Left lung (tissue), 10 donors: ENCODE results near the gene SPTBN4. TPM values are rescaled to one million over a fixed set of nuclear protein-coding genes. Genes with fewer than 3 reads are reported as not detected.

Source experiments
- ATAC-seq: fragments of 200-7000 bp; cut with Tn5 transposase; one replicate; pipeline ENCODE4 v1.9.1; 2020; ENCODE audit warnings: moderate library complexity
- DNase-seq, 4 donors: peaks; one replicate each; pipeline ENCODE4 v3.0.0-alpha.2; 2013 to 2020
- H3K27ac ChIP-seq, 2 donors: fragments of 200-600 bp; sonication (generic) in 1 of 2; one replicate each; pipeline versions ENCODE4 v1.5.0 to v1.8.0; 2020 to 2021
- H3K27me3 ChIP-seq, 2 donors: fragments of 200-600 bp; sonication (generic) in 1 of 2; one replicate each; pipeline versions ENCODE4 v1.5.0 to v1.8.0; 2020 to 2021
- H3K36me3 ChIP-seq, 2 donors: fragments of 200-600 bp; sonication (generic) in 1 of 2; one replicate each; pipeline versions ENCODE4 v1.5.0 to v1.8.0; 2020 to 2021
- H3K4me1 ChIP-seq, 2 donors: fragments of 200-600 bp; one replicate each; pipeline ENCODE4 v1.8.0; 2021
- H3K4me3 ChIP-seq, 2 donors: fragments of 200-600 bp; sonication (generic) in 1 of 2; one replicate each; pipeline versions ENCODE4 v1.5.0 to v1.8.0; 2020 to 2021; ENCODE audit warnings: mild to moderate bottlenecking in 1 of 2
- H3K9me3 ChIP-seq, 2 donors: fragments of 200-600 bp; sonication (generic) in 1 of 2; one replicate each; pipeline versions ENCODE4 v1.5.0 to v1.8.0; 2020 to 2021
- CTCF ChIP-seq, 2 donors: fragments of 200-600 bp; sonication (generic) in 1 of 2; IDR thresholded peaks; one replicate each; pipeline versions ENCODE4 v1.5.0 to v1.8.0; 2021; ENCODE audit warnings: antibody characterized with exemption in 2 of 2
- intact Hi-C, 2 donors: fragments of 100-400 bp; cut with DNase I; formaldehyde crosslinking; loops; one replicate each; pipeline versions ENCODE4 v1.11.2 to v1.14.2; 2022
- polyA plus RNA-seq, 6 donors: library from polyadenylated mRNA; unstranded; fragments of 120-200 nt; gene quantifications; one replicate each; pipeline ENCODE4 v1.2.1, GENCODE V29; 2013; ENCODE audit not compliant: insufficient read length in 6 of 6
- total RNA-seq, 2 donors: library from RNA; stranded (reverse); fragmentation: NEBNext Ultra II Directional; extraction: Animal tissue kit (Norgen Biotek cat#: 25700); gene quantifications; one replicate each; pipeline ENCODE4 v1.2.1, GENCODE V29; 2021
- donor health status: DM: no; HTN: yes; CAD: no.
- donor health status: DM: no; HTN: no; CAD: no.

The SPTBN4 gene
- total and polyA plus RNA-seq, 8 donors: 0.42 to 2.5 (median 1.3) TPM

GRCh38 chr19:40547836-40548235 lies 81.0 kb downstream of the SPTBN4 start:
- H3K4me3 ChIP-seq: no peak overlapping the region
- no peaks in the 10 kb centered on the region for H3K36me3 ChIP-seq
- no peak for TF ChIP-seq CTCF (IDR thresholded peaks at IDR 0.05)
- H3K27me3 ChIP-seq: peaks cover 8 to 55% of the 10 kb centered on the region in 2 donors
- peaks cover 0 to 7% of the 10 kb centered on the region in 2 donors for H3K4me1 ChIP-seq
- DNase-seq (no peak), ATAC-seq (no peak)
- intact Hi-C loops: loop anchor here in 1 of 2 donors (10.0 kb wide), 1 partner anchor 87 kb away; no protein-coding TSS in a partner anchor
- H3K9me3 ChIP-seq: peaks cover 0 to 3% of the 10 kb centered on the region in 2 donors
- no peak overlapping the region for H3K27ac ChIP-seq

- peaks cover 0 to 7% of the 10 kb centered on the region in 2 donors for H3K4me1 ChIP-seq
- H3K9me3 ChIP-seq: peaks cover 0 to 3% of the 10 kb centered on the region in 2 donors
- H3K36me3 ChIP-seq: no peaks in the 10 kb centered on the region
- no peak overlapping the region for H3K27ac ChIP-seq
- H3K4me3 ChIP-seq: no peak overlapping the region
- ATAC-seq: peak; percentile 85
- peaks cover 17 to 69% of the 10 kb centered on the region in 2 donors for H3K27me3 ChIP-seq
- peak in 3 of 4 donors; percentile 45 to 90 (median 46) for DNase-seq
- TF ChIP-seq CTCF (IDR thresholded peaks at IDR 0.05): peak; percentile 12 to 37
- intact Hi-C loops: loop anchor here in 1 of 2 donors (10.0 kb wide), 1 partner anchor 86 kb away; no protein-coding TSS in a partner anchor
These were observed 82.4 kb downstream of the SPTBN4 start for GRCh38 chr19:40549007-40549708.

GRCh38 chr19:40550951-40551350 lies 84.2 kb downstream of the SPTBN4 start:
- Histone ChIP-seq H3K4me3 (no peak overlapping the region), H3K36me3 (no peaks in the 10 kb centered on the region), H3K9me3 (peaks cover 0 to 3% of the 10 kb centered on the region in 2 donors), H3K4me1 (peaks cover 0 to 7% of the 10 kb centered on the region in 2 donors), H3K27ac (no peak overlapping the region), H3K27me3 (peaks cover 24 to 81% of the 10 kb centered on the region in 2 donors)
- ATAC-seq: no peak
- no peak for DNase-seq
- intact Hi-C loops: no loop called here
- TF ChIP-seq CTCF (IDR thresholded peaks at IDR 0.05): no peak

GRCh38 chr19:40552848-40553247 lies 86.0 kb downstream of the SPTBN4 start:
- H3K36me3 ChIP-seq: no peaks in the 10 kb centered on the region
- intact Hi-C loops: no loop called here

More at GRCh38 chr19:40552848-40553247, 86.0 kb downstream of the SPTBN4 start:
- ATAC-seq (no peak), DNase-seq (no peak)
- Histone ChIP-seq H3K27me3 (peaks cover 24 to 91% of the 10 kb centered on the region in 2 donors), H3K9me3 (no peaks in the 10 kb centered on the region), H3K4me3 (no peak overlapping the region), H3K27ac (no peak overlapping the region), H3K4me1 (peaks cover 0 to 7% of the 10 kb centered on the region in 2 donors)
- no peak for TF ChIP-seq CTCF (IDR thresholded peaks at IDR 0.05)
